Liver (tissue), 3 donors: ENCODE results near the gene PSMB2.

ENCODE experiments used
- EGR1 ChIP-seq, 2 donors: IDR thresholded peaks; 2 replicates each; pipeline ENCODE4 v1.6.1; 2016 to 2018; ENCODE audit warnings: antibody characterized with exemption in 2 of 2, low read depth in 2 of 2
- FOXA1 ChIP-seq: IDR thresholded peaks from 2 replicates; pipeline ENCODE4 v1.6.1; 2016; ENCODE audit warnings: antibody characterized with exemption
- HNF4G ChIP-seq: IDR thresholded peaks from 2 replicates; pipeline ENCODE4 v1.6.1; 2016; ENCODE audit warnings: antibody characterized with exemption
- JUND ChIP-seq, 2 donors: IDR thresholded peaks; 2 replicates each; pipeline ENCODE4 v1.6.1; 2016; ENCODE audit warnings: antibody characterized with exemption in 2 of 2
- NR2F2 ChIP-seq: IDR thresholded peaks from 2 replicates; pipeline ENCODE4 v1.6.1; 2016; ENCODE audit warnings: antibody characterized with exemption
- RAD21 ChIP-seq, 2 donors: IDR thresholded peaks; 2 replicates each; pipeline ENCODE4 v1.6.1; 2016; ENCODE audit warnings: antibody characterized with exemption in 2 of 2, mild to moderate bottlenecking in 2 of 2
- RXRA ChIP-seq, 2 donors: IDR thresholded peaks; 2 replicates each; pipeline ENCODE4 v1.6.1; 2017 to 2018; ENCODE audit warnings: antibody characterized with exemption in 2 of 2, mild to moderate bottlenecking in 1 of 2
- TAF1 ChIP-seq: conservative IDR thresholded peaks from 2 replicates; pipeline ENCODE4 v1.6.1; 2016; ENCODE audit warnings: antibody characterized with exemption, mild to moderate bottlenecking
- YY1 ChIP-seq: IDR thresholded peaks from 2 replicates; pipeline ENCODE4 v1.6.1; 2016; ENCODE audit warnings: antibody characterized with exemption, mild to moderate bottlenecking
- TF ChIP-seq, protein P1 (sequence below): fragments of 150-350 bp; IDR thresholded peaks from 2 replicates; pipeline ENCODE4 v1.5.1; 2017; ENCODE audit warnings: improper control_type of control experiment, low read depth, low read length; ENCODE audit not compliant: missing input control
- TF ChIP-seq, protein P2 (sequence below): IDR thresholded peaks from 2 replicates; pipeline ENCODE4 v1.6.1; 2016; ENCODE audit warnings: antibody characterized with exemption
- TF ChIP-seq, protein P3 (sequence below): IDR thresholded peaks from 2 replicates; pipeline ENCODE4 v1.6.1; 2016; ENCODE audit warnings: antibody characterized with exemption, mild to moderate bottlenecking
- TF ChIP-seq, protein P4 (sequence below): IDR thresholded peaks from 2 replicates; pipeline ENCODE4 v1.6.1; 2016; ENCODE audit warnings: antibody characterized with exemption
- donor health status: healthy.
- donor health status: healthy.

DNA sequence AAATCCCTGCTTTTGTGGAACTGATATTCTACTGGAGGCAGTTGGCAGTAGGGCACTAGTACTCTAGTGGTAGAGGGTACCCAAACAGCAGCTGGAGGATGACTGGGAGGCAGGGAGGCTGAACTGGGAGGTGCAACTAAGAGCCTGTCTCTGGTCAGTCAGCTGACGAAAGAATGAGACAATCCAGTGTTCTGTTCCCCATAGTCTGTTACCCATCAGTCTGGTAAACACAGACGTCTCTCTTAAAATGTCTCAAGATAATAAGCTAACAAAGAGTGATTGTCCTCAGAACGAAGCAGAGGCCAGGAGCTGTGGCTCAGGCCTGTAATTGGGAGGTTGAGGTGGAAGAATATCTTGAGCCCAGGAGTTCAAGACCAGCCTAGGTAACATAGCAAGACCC is 37.9 kb downstream of the PSMB2 start:
- TF ChIP-seq RAD21 (IDR thresholded peaks at IDR 0.05) (no peak), YY1 (no peak), RXRA (IDR thresholded peaks at IDR 0.05) (no peak), NR2F2 (no peak), TAF1 (no peak), FOXA1 (no peak), EGR1 (IDR thresholded peaks at IDR 0.05; ENCODE audit: low read depth in 2 of 2) (no peak), HNF4G (no peak), JUND (IDR thresholded peaks at IDR 0.05) (no peak)
- TF ChIP-seq, protein P1, sequence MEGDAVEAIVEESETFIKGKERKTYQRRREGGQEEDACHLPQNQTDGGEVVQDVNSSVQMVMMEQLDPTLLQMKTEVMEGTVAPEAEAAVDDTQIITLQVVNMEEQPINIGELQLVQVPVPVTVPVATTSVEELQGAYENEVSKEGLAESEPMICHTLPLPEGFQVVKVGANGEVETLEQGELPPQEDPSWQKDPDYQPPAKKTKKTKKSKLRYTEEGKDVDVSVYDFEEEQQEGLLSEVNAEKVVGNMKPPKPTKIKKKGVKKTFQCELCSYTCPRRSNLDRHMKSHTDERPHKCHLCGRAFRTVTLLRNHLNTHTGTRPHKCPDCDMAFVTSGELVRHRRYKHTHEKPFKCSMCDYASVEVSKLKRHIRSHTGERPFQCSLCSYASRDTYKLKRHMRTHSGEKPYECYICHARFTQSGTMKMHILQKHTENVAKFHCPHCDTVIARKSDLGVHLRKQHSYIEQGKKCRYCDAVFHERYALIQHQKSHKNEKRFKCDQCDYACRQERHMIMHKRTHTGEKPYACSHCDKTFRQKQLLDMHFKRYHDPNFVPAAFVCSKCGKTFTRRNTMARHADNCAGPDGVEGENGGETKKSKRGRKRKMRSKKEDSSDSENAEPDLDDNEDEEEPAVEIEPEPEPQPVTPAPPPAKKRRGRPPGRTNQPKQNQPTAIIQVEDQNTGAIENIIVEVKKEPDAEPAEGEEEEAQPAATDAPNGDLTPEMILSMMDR: no peak
- TF ChIP-seq, protein P2, sequence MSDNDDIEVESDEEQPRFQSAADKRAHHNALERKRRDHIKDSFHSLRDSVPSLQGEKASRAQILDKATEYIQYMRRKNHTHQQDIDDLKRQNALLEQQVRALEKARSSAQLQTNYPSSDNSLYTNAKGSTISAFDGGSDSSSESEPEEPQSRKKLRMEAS: no peak
- TF ChIP-seq, protein P3, sequence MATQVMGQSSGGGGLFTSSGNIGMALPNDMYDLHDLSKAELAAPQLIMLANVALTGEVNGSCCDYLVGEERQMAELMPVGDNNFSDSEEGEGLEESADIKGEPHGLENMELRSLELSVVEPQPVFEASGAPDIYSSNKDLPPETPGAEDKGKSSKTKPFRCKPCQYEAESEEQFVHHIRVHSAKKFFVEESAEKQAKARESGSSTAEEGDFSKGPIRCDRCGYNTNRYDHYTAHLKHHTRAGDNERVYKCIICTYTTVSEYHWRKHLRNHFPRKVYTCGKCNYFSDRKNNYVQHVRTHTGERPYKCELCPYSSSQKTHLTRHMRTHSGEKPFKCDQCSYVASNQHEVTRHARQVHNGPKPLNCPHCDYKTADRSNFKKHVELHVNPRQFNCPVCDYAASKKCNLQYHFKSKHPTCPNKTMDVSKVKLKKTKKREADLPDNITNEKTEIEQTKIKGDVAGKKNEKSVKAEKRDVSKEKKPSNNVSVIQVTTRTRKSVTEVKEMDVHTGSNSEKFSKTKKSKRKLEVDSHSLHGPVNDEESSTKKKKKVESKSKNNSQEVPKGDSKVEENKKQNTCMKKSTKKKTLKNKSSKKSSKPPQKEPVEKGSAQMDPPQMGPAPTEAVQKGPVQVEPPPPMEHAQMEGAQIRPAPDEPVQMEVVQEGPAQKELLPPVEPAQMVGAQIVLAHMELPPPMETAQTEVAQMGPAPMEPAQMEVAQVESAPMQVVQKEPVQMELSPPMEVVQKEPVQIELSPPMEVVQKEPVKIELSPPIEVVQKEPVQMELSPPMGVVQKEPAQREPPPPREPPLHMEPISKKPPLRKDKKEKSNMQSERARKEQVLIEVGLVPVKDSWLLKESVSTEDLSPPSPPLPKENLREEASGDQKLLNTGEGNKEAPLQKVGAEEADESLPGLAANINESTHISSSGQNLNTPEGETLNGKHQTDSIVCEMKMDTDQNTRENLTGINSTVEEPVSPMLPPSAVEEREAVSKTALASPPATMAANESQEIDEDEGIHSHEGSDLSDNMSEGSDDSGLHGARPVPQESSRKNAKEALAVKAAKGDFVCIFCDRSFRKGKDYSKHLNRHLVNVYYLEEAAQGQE: no peak
- TF ChIP-seq, protein P4, sequence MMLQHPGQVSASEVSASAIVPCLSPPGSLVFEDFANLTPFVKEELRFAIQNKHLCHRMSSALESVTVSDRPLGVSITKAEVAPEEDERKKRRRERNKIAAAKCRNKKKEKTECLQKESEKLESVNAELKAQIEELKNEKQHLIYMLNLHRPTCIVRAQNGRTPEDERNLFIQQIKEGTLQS: no peak
